SK-N-SH (cell line): ENCODE measurements around the gene ATOSA.

Experiments used
- CTCF ChIP-seq: fragments of 200-600 bp; sonication (generic); IDR thresholded peaks from 2 replicates; pipeline ENCODE4 v1.6.1; 2017; ENCODE audit warnings: antibody characterized with exemption, mild to moderate bottlenecking, moderate library complexity
- FOXJ3 ChIP-seq: sonication (generic); formaldehyde crosslinking; IDR thresholded peaks from 2 replicates; pipeline ENCODE4 v1.5.1; 2020; ENCODE audit warnings: mild to moderate bottlenecking, missing genetic modification reagents
- REST ChIP-seq: IDR thresholded peaks from 2 replicates; pipeline ENCODE4 v1.6.1; 2012; ENCODE audit warnings: mild to moderate bottlenecking, low read depth, low read length, moderate library complexity

GRCh38 chr15:52636459-52636858 is 42.7 kb downstream of the ATOSA start:
- no peak for TF ChIP-seq FOXJ3 (CRISPR knock-in tag)
- no peak for TF ChIP-seq CTCF
- no peak for TF ChIP-seq REST
